GM19467 (cell line): ENCODE results near the gene TIMM9.
"Not testable (repeated sequence)": the region's sequence is repeated elsewhere in the genome, so short reads cannot be mapped to it uniquely, and the experiment has no call there.

Source experiments
- ATAC-seq: cut with Tn5 transposase; IDR thresholded peaks from one replicate; pipeline ENCODE4 v1.9.1; 2021; ENCODE audit warnings: mild to moderate bottlenecking, moderate library complexity; ENCODE audit not compliant: unreplicated experiment

The TIMM9 gene

DNA sequence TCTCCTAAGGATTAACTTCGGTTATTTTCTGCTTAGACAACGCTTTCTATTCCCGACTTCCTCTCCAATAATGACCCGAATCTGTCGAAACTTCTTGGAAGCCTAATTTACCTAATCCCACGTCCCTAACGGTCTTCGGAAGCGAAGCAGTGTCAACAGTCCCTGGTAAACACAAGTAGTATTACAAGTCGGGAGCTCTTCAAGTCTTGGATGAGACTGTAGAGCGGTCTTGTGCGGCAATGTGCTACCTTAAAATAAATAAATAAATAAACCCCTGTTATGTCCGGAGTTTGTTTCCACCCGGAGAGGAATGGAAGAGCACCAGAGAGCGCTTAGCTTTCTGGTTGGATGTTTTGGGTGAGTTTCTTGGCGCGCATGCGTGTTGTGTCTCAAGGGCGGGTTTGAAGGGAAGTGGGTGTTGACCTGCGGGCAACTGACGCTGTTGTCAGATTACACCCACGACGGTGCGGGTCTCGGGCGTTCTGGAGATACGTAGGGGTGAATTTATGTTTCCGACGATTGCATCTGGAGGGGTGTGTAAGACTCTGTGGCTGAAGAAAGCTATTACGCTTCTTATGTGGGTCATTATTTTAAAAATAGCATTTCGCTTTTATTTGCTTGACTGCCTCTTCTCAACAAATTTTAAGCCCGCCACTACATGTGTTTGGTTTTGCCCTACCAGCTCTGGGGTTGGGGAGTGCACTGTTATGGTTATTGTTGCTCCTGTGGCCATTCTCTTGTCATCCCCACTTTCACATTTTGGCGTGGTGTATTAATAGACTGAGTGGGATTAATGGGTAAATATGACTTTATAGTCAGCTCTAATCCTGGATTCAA, at the start of gene TIMM9, which contains the start of gene KIAA0586:
Gene TIMM9, minus strand, starts transcription at position 251 of the 837 bp plus-strand sequence. CDS start 15,586 bp downstream, outside the sequence.
Gene KIAA0586, plus strand, starts transcription at position 439 of the 837 bp plus-strand sequence. CDS start 546 bp downstream, outside the sequence.
- peak; percentile 90 for ATAC-seq

GRCh38 chr14:58476320-58476719, 49.0 kb upstream of the TIMM9 start:
- ATAC-seq, result no peak

- no peak for ATAC-seq
Measured at GRCh38 chr14:58469309-58469708, 42.0 kb upstream of the TIMM9 start.

DNA sequence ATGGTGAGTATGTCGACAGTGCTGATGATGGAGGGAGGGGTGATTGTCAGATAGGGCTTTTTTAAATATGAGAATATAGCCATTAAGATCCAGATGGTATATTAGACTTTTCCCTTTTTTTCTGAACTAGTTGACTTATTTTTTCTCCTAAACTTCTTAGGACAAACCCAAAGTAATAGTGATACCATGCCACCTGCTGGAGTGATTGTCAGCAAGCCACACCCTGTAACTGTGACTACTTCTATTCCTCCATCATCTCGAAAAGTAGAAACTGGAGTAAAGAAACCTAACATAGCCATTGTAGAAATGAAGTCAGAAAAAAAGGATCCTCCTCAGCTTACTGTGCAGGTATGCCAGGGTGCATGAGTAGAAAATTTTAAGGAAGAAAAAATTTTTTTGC, 40.2 kb upstream of the TIMM9 start:
- ATAC-seq, result no peak

- no peak for ATAC-seq
Measured at GRCh38 chr14:58466459-58466858, 39.1 kb upstream of the TIMM9 start.

GRCh38 chr14:58465421-58465820, 38.1 kb upstream of the TIMM9 start:
- no peak for ATAC-seq

GRCh38 chr14:58464652-58465051, 37.3 kb upstream of the TIMM9 start:
- no peak for ATAC-seq

- ATAC-seq, result no peak
Measured at GRCh38 chr14:58463147-58463546, 35.8 kb upstream of the TIMM9 start.

GRCh38 chr14:58460772-58461171, 33.4 kb upstream of the TIMM9 start:
- no peak for ATAC-seq

DNA sequence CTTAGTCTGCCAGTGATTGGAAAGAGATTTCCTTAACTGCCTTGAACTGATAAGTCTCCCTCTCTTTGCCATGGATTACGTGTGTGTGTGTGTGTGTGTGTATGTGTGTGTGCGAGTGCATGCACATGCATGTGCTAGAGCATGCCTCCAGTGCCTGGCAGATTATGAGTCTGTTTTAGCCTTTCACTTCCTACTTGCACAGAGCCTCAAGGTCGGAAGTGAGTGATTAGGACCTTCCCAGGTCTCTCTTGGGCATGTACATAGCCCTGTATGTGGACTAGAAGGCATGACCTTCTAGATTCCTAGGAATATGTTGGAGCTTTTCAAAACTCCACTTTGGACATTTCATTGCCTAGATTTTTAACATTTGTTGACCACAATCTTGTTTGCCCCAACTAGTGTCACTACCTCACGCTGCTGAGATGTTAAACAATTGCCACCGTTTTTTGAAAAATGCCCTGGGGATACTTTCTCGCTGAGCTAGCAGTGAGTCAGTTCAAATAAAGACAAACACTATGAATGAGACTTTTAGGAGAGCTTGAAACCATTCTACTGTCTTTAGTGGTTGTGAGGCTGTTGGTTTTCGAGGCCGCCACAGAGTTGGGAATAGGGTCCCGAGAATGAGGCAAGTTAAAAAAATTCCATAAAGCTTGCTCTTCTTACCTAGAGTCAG, 28.4 kb upstream of the TIMM9 start:
- ATAC-seq, result no peak

- no peak for ATAC-seq
Measured at GRCh38 chr14:58444627-58445026, 17.3 kb upstream of the TIMM9 start.

DNA sequence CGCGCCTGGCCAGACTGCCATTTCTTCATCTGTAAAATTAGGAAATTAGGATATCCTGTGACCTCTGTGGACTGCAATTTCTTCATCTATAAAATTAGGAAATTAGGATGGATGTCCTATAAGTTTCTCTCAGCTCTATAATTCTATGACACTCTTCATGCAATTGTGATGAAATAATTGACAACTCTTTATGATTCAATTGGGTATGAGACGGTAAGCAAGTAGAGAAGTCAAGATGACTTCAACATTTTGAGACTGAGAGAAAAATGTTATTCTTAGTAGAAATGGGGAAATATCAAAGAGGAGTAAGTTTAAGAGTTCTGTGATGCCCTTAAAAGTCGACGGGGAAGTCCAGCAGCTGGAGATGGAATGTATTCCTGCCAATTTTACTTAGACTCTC, 12.1 kb upstream of the TIMM9 start:
- no peak for ATAC-seq

DNA sequence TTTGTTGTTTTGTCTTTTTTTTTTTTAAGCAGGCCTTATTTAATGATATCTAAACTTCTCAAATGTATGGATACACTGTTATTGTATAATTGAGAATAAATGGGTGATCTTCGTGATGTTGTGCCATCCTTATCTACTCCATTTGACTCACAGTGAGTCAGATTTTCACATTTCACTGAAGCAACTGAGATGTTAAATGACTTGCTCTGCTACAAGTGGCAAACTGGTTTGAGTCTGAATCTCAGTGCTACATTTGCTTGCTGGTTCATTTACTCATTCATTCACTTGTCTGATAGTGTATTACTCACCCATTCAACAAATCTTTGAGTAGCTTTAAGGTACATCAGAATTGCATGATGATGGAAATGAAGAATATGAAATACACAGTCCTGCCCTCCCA, 2.8 kb upstream of the TIMM9 start:
- no peak for ATAC-seq

DNA sequence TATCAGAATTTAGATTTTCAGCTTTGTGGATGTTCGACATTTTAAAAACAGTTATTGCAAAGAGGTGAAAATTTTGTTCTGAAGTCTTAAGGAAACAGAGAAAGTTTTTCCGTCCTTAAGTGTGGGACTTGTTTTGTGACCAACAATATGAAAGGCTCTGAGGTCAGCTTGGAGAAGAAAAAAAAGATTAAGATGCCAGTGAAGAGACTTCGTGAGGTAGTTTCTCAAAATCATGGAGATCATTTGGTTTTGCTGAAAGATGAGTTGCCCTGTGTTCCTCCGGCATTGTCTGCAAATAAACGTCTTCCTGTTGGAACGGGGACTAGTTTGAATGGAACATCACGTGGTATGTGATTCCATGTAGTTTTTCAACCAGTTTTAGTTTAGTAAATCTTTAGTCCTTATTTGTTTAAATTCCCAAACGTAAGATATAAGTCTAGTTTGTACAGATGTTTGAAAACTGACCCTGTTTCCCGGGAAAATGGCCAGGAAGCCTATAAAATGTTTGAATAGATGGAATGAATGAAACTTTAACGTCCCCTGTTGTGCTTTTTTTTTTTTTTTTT, 870 bp upstream of the TIMM9 start:
- ATAC-seq, result no peak

GRCh38 chr14:58426670-58427280, 556 bp downstream of the TIMM9 start:
- ATAC-seq, result peak; percentile 34

- not testable (repeated sequence) for ATAC-seq
Measured at GRCh38 chr14:58416934-58417333, 10.4 kb downstream of the TIMM9 start.

DNA sequence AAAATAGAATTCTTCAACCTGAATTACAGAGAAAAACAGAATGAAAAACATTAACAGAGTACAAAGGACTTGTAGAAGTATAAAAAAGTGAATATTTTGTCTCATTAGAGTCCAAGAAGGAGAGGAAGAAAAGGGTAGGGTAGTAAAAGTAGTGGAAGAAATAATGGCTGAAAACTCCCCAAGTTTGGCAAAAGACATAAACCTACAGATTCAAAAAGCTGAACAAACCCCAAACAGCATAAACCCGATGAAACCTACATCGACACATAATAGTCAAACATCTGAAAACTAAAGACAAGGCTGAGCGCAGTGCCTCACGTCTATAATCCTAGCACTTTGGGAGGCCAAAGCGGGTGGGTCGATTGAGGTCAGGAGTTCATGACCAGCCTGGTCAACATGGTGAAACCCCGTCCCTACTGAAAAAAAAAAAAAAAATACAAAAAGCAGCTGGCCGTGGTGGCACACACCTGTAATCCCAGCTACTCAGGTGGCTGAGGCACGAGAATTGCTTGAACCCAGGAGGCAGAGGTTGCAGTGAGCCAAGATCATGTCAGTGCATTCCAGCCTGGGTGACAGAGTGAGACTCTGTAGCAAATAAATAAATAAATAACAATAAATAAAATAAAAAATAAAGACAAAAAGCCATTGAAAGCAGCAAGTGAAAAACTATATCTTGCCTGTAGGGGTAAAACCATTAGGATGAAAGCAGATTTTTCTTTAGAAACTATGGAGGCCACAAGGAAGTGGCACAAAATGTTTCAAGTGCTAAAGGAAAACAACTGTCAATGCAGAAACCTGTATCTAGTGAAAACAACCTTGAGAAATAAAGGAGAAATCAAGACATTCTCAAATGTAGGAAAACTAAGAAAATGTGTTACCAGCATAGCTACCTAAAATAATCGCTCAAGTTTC, 11.4 kb downstream of the TIMM9 start:
- no peak for ATAC-seq

DNA sequence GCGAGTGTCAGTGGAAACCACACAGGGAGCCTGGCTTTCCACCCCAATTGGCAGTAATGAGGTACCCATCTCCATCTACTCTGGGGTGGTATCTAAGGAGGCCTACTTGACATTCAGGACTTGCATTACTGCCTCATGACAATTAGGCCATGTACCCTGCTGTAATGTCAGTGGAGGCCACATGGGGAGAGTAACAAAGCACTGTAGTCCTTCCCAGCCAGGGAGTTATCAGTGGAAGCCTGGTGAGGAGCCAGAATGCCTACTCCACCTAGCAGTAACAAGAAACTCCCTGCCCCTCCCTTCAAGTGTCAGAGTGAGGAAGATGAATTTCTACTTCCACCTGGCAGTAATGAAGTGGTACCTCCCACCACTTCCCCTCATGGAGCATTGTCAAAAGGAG, 12.5 kb downstream of the TIMM9 start:
- ATAC-seq, result no peak

GRCh38 chr14:58408681-58409215, 18.6 kb downstream of the TIMM9 start:
- no peak for ATAC-seq

DNA sequence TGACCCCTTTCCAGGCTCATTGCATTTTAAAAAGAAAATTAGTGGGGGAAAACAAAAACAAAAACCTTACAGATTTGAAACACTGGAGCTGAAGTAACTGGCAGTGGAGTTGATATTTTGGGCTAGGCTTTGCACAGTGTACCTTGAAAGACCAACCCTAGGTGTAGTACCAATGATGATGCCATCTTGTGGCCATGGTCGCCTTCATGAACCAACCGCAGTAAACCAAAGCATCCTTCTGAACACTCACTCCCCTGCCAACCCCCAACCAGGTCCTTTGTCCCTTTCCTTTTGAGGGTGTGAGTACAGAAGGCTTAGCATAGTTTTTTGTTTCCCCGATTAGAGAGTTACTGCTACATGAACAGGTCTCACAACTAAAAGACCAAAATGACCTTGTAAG, 25.7 kb downstream of the TIMM9 start:
- ATAC-seq, result no peak
